ENCODE data around the gene KNDC1.

KNDC1 gene

GRCh38 chr10:133139551-133140065 is 20.4 kb upstream of the KNDC1 start:
- DNase-seq (ENCODE audit: low read depth) = no peak
- H3K4me3 ChIP-seq (ENCODE audit: low read depth, low read length) = no peak overlapping the region
- TF ChIP-seq CTCF (IDR thresholded peaks at IDR 0.05; ENCODE audit: low read depth, low read length, missing control alignments) = no peak

GRCh38 chr10:133140417-133141143 is 19.4 kb upstream of the KNDC1 start:
- H3K4me3 ChIP-seq (ENCODE audit: low read depth, low read length) = no peak overlapping the region
- no peak for TF ChIP-seq CTCF (IDR thresholded peaks at IDR 0.05; ENCODE audit: low read depth, low read length, missing control alignments)
- no peak for DNase-seq (ENCODE audit: low read depth)

GRCh38 chr10:133141144-133141957 is 18.7 kb upstream of the KNDC1 start:
- no peak for DNase-seq (ENCODE audit: low read depth)
- no peak for TF ChIP-seq CTCF (IDR thresholded peaks at IDR 0.05; ENCODE audit: low read depth, low read length, missing control alignments)
- H3K4me3 ChIP-seq (ENCODE audit: low read depth, low read length) = no peak overlapping the region

GRCh38 chr10:133141958-133142340 is 18.1 kb upstream of the KNDC1 start:
- TF ChIP-seq CTCF (IDR thresholded peaks at IDR 0.05; ENCODE audit: low read depth, low read length, missing control alignments) = no peak
- DNase-seq (ENCODE audit: low read depth) = no peak
- H3K4me3 ChIP-seq (ENCODE audit: low read depth, low read length) = no peak overlapping the region

- DNase-seq (ENCODE audit: low read depth) = no peak
- no peak for TF ChIP-seq CTCF (IDR thresholded peaks at IDR 0.05; ENCODE audit: low read depth, low read length, missing control alignments)
- no peak overlapping the region for H3K4me3 ChIP-seq (ENCODE audit: low read depth, low read length)
Observed at GRCh38 chr10:133142523-133143199, 17.4 kb upstream of the KNDC1 start.

- no peak for DNase-seq (ENCODE audit: low read depth)
- no peak overlapping the region for H3K4me3 ChIP-seq (ENCODE audit: low read depth, low read length)
- TF ChIP-seq CTCF (IDR thresholded peaks at IDR 0.05; ENCODE audit: low read depth, low read length, missing control alignments) = no peak
Observed at GRCh38 chr10:133143200-133143533, 16.9 kb upstream of the KNDC1 start.
